ENCODE data around the gene FBLL1.

GRCh38 chr5:168552146-168552545 lies 23.0 kb downstream of the FBLL1 start:
- TF ChIP-seq EP300 (IDR thresholded peaks at IDR 0.05; ENCODE audit: borderline replicate concordance), result no peak
- no peak for TF ChIP-seq TAF1 (IDR thresholded peaks at IDR 0.05; ENCODE audit: low read depth)
- no peak for TF ChIP-seq RAD21 (IDR thresholded peaks at IDR 0.05; ENCODE audit: low read depth)
- TF ChIP-seq YY1 (IDR thresholded peaks at IDR 0.05; ENCODE audit: low read depth), result no peak
- TF ChIP-seq, protein P1, sequence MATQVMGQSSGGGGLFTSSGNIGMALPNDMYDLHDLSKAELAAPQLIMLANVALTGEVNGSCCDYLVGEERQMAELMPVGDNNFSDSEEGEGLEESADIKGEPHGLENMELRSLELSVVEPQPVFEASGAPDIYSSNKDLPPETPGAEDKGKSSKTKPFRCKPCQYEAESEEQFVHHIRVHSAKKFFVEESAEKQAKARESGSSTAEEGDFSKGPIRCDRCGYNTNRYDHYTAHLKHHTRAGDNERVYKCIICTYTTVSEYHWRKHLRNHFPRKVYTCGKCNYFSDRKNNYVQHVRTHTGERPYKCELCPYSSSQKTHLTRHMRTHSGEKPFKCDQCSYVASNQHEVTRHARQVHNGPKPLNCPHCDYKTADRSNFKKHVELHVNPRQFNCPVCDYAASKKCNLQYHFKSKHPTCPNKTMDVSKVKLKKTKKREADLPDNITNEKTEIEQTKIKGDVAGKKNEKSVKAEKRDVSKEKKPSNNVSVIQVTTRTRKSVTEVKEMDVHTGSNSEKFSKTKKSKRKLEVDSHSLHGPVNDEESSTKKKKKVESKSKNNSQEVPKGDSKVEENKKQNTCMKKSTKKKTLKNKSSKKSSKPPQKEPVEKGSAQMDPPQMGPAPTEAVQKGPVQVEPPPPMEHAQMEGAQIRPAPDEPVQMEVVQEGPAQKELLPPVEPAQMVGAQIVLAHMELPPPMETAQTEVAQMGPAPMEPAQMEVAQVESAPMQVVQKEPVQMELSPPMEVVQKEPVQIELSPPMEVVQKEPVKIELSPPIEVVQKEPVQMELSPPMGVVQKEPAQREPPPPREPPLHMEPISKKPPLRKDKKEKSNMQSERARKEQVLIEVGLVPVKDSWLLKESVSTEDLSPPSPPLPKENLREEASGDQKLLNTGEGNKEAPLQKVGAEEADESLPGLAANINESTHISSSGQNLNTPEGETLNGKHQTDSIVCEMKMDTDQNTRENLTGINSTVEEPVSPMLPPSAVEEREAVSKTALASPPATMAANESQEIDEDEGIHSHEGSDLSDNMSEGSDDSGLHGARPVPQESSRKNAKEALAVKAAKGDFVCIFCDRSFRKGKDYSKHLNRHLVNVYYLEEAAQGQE (IDR thresholded peaks at IDR 0.05; ENCODE audit: low read depth), result no peak
- TF ChIP-seq TEAD4 (IDR thresholded peaks at IDR 0.05), result no peak
- no peak for TF ChIP-seq NFIC (IDR thresholded peaks at IDR 0.05)

All from Ishikawa (cell line).